ENCODE data around the gene GREB1. TPM values are rescaled to one million over a fixed set of nuclear protein-coding genes. Genes with fewer than 3 reads are reported as not detected.

GREB1 gene
- total and polyA plus RNA-seq, 8 donors, result 3.5 to 16.1 (median 5.9) TPM

GRCh38 chr2:11579867-11580659 is 46.2 kb downstream of the GREB1 start:
- peaks cover 0 to 7% (median 0%) of the 10 kb centered on the region in 3 donors for H3K4me1 ChIP-seq
- DNase-seq (no peak), ATAC-seq (no peak), FAIRE-seq (no peak)
- H3K27me3 ChIP-seq, result no peaks in the 10 kb centered on the region
- no peak overlapping the region for H3K27ac ChIP-seq
- 76 to 85% methylated on average over 10 of the region's 10 CpGs for WGBS, 2 donors
- no peaks in the 10 kb centered on the region for H3K36me3 ChIP-seq
- H3K9me3 ChIP-seq, result no peaks in the 10 kb centered on the region
- no peak overlapping the region for H3K4me3 ChIP-seq
- intact Hi-C loops (cut with DNase I), result loop anchor here (5.0 to 10.0 kb wide), 3 partner anchors 98 to 435 kb away; no protein-coding TSS in a partner anchor
- TF ChIP-seq CTCF (IDR thresholded peaks at IDR 0.05), result no peak

GRCh38 chr2:11580697-11581096 is 46.9 kb downstream of the GREB1 start:
- Histone ChIP-seq H3K4me3 (no peak overlapping the region), H3K9me3 (no peaks in the 10 kb centered on the region), H3K4me1 (peaks cover 0 to 7% (median 0%) of the 10 kb centered on the region in 3 donors), H3K27me3 (no peaks in the 10 kb centered on the region), H3K27ac (no peak overlapping the region), H3K36me3 (no peaks in the 10 kb centered on the region)
- intact Hi-C loops (cut with DNase I), result loop anchor here in 1 of 3 donors (10.0 kb wide), 1 partner anchor 436 kb away; no protein-coding TSS in a partner anchor
- no peak for DNase-seq
- 84 to 91% methylated on average over 12 of the region's 12 CpGs for WGBS, 2 donors
- no peak for FAIRE-seq
- TF ChIP-seq CTCF (IDR thresholded peaks at IDR 0.05), result no peak
- no peak for ATAC-seq

DNA sequence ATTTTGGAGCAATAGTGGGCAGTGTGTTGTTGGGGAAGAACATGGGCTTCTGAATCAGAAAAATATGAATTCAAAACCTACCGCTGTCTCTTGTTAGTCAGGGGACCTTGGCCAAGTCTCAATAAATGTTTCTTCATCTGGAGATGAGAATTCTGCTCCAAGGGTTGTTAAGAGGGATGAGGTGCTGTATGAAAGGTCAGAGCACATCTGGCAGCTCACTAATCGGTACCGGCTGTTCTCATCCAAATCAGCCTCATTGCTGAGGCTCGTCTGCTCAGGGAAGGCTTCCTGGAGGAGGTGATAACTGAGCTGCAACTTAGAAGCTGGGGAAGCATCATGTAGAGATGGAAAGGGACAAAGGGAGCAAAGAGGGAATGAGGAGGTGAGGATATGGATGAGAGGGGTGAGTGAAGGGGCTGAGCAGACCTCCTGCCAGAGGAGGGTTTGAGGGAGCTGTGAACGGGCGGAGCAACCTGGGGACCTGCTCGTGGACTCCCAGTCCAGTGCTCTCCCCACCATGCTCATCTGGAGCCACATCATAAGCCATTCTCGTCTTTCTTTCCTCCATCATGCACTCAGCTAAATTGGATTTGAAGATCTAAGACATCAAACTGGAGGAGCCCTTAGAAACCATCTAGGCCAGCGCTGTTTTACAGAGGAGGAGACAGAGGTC is 47.4 kb downstream of the GREB1 start:
- Histone ChIP-seq H3K9me3 (no peaks in the 10 kb centered on the region), H3K4me1 (peaks cover 0 to 7% (median 0%) of the 10 kb centered on the region in 3 donors), H3K27ac (no peak overlapping the region), H3K4me3 (no peak overlapping the region), H3K27me3 (no peaks in the 10 kb centered on the region), H3K36me3 (no peaks in the 10 kb centered on the region)
- no peak for DNase-seq
- WGBS, 2 donors, result 87 to 95% methylated on average over 9 of the region's 9 CpGs
- FAIRE-seq, result no peak
- ATAC-seq, result no peak
- TF ChIP-seq CTCF (IDR thresholded peaks at IDR 0.05), result no peak
- intact Hi-C loops (cut with DNase I), result loop anchor here in 1 of 3 donors (10.0 kb wide), 1 partner anchor 436 kb away; no protein-coding TSS in a partner anchor

DNA sequence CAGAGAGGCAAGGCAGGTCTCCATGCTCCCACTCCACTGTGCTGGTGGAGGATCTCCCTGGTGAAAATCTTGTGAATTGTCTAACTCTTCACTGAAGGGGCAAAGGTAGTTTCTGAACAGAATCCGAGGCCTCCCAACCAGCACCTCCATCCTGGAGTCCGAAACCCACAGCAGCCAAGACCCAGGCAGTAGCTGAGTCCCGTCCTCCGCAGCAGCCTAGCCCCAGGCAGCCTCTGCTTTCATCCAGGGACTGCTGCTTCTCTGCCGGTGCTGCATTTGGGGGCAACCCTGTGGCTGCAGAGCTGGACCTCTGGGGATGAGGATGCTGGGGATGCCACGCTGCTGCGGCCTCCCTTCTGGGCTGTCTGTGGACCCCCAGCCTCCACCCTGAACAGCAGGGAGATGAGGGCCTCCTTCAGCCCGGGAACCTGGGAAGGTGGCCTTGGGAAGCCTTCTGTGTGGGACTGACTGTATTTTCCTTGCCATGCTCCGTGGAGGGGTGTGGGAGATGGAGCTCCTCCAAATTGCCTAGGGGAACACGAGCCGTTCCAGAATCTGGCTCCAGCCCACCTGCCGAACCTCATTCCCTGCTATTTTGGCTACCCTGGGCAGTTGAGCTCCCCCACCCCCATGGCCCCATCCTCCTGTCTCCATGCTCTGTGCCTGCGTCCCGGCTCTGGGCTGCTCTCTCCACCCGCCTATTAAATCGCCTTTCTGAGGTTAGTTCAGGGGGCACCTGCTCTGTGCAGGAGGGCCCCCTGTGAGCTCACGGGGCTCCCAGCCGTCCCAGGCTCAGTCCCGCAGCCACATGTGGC is 48.2 kb downstream of the GREB1 start:
- DNase-seq (no peak), FAIRE-seq (no peak), ATAC-seq (no peak)
- H3K27ac ChIP-seq, result no peak overlapping the region
- H3K27me3 ChIP-seq, result no peaks in the 10 kb centered on the region
- H3K4me3 ChIP-seq, result no peak overlapping the region
- intact Hi-C loops (cut with DNase I), result loop anchor here in 1 of 3 donors (10.0 kb wide), 1 partner anchor 437 kb away; no protein-coding TSS in a partner anchor
- H3K4me1 ChIP-seq, result peaks cover 0 to 7% (median 0%) of the 10 kb centered on the region in 3 donors
- WGBS, 2 donors, result 74 to 80% methylated on average over 19 of the region's 19 CpGs
- no peaks in the 10 kb centered on the region for H3K9me3 ChIP-seq
- no peaks in the 10 kb centered on the region for H3K36me3 ChIP-seq
- TF ChIP-seq CTCF (IDR thresholded peaks at IDR 0.05), result no peak
